ENCODE results near the gene BSCL2.
"Not testable (repeated sequence)": the region's sequence is repeated elsewhere in the genome, so short reads cannot be mapped to it uniquely, and the experiment has no call there.

Gene BSCL2

DNA sequence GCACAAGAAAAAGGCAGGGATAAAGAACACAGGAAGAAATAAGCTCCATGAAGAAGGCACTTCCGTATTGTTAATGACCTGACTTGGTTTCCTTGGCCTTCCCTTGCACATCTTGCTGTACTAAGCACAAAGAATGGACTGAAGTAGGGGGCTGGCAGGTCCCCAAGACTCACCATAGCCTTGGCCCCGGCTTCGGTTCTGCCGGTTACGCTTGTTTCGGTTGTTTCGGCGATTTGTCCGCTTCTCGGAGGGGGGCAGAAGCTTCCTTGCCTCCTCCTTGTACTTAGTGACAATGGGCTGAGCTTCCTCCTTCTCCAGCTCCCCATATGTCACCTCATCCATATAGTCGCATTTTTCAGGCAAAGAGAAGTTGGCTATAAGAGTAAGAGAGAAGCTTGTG, 9.6 kb upstream of the BSCL2 start:
- DNase-seq (ENCODE audit: low spot score) = no peak

GRCh38 chr11:62716206-62716605, 9.0 kb upstream of the BSCL2 start:
- DNase-seq (ENCODE audit: low spot score) = no peak

DNA sequence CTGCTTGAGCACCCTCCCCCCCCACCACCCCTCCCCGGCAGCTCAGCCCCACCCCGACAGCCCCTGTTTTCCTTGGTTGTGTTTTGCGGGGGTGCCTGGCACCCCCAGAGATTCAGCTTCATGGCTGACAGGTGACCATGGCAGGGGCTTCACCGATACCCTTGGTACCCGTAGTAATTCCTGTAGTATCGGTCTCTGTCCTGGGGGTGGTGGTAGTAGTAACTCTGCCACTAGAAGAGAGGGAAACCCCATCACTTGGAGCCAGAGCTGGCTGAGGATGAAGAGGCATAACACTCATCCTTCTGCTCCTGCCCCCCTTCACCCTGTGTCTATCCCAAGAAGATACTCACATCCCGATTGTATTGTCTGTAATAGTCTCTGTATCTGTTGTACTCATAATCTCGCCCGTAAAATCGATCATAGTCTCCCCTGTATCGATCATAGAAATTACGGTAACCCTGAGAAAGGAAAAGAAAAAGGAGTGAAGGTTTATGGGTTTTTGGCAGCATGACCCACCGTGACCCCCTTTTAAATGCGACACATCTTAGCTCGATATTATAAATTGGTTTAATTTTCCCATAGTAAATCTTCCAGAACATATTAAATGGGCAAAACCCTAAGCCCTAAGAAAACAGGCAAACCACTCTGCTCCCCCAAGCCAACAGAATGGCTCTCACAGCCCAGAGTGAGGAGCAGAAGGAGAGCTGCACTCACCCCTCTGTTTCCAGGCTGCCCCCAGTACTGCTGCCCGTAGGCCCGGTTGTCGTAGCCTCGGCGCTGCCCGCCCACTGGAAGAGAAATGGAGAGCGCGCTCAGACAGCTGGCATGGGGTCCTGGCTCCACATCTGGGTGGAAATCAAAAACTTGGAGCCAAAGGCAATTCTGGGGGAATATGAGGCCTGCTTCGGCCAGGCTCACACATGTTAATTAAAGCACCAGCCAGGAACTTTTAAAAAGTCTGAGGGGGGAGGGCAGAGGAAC, 8.2 kb upstream of the BSCL2 start:
- no peak for DNase-seq (ENCODE audit: low spot score)

DNA sequence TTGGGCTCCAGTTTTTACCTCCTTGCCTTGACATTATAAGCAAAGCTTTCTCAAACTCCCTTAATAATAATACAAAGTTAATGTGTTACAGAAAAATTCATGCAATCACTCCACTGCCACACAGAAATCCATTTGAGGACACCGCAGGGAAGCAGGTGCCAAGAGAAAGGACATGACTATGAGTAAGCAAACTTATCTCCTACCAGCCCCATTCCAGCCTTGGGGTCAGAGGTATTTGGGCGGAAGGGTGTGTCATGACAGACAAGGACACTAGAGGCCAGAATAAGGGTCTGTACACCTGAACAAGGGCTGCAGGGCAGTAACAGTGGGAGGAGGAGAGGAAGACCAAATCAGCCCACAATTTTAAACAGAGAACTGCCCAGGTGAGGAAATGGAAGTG, 6.1 kb upstream of the BSCL2 start:
- DNase-seq (ENCODE audit: low spot score) = no peak

- no peak for DNase-seq (ENCODE audit: low spot score)
Observed at GRCh38 chr11:62712861-62713260, 5.6 kb upstream of the BSCL2 start.

GRCh38 chr11:62712276-62712812, 5.1 kb upstream of the BSCL2 start:
- no peak for DNase-seq (ENCODE audit: low spot score)

DNA sequence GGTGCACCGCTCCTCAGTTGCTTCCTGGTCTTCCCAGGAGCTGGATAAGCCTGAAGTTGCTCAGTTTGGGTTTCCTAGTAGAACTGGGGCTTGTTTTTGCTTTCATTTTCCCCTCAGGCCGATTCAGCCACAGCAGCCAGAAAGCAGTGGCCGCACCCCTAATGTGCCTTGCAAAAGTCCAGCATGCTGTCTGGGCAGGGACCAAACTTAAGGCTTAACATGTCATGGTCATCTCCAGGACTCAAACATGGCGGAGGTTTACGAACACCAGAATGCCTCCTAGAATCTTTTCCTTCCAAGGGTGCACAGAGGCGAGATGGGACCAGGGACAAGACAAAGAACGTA, 2.7 kb upstream of the BSCL2 start:
- DNase-seq (ENCODE audit: low spot score) = no peak

- DNase-seq (ENCODE audit: low spot score) = peak; percentile 88
Observed at GRCh38 chr11:62709247-62710000, 2.2 kb upstream of the BSCL2 start.

DNA sequence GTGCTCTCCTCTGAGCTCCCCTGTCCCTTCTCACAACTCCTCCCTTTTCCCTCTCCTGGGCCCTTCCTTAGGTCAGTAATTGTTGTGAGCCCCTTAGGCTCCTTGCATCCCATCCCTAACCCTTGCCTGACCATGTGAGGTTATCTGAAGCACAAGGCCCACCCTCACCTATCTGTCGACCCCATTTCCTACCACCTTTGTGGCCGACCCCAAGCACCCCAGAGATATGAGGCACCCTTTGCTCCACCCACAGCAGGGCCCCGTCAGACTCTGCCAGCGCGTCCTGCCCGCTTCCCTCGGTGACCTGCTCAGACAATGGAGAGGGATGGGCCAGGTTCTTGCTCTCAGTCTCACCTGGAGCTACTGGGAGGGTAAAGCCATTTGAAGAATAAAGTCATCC, 1.6 kb upstream of the BSCL2 start:
- no peak for DNase-seq (ENCODE audit: low spot score)

DNA sequence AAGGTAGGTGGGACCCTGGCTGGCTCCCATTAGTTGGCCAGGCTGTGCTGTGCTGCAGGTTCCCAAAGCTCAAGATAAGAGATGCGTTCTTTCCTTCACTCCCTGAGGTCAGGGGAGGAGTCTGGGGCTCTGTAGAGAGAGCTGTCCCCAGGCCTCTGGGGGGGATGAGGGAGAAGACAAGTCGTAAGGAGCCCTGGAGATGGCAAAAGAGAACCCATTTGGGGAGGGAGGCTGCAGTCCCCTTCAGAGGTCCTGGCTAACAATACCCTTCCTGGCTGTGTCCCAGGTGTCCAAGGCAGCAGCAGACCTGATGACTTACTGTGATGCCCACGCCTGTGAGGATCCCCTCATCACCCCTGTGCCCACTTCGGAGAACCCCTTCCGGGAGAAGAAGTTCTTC, 1.2 kb upstream of the BSCL2 start:
- no peak for DNase-seq (ENCODE audit: low spot score)

GRCh38 chr11:62706850-62707247, 375 bp downstream of the BSCL2 start:
- DNase-seq (ENCODE audit: low spot score) = no peak

GRCh38 chr11:62705880-62706849, 1.1 kb downstream of the BSCL2 start:
- peak; percentile 95 for DNase-seq (ENCODE audit: low spot score)

GRCh38 chr11:62705413-62705812, 1.8 kb downstream of the BSCL2 start:
- peak; percentile 45 for DNase-seq (ENCODE audit: low spot score)

GRCh38 chr11:62703921-62704320, 3.3 kb downstream of the BSCL2 start:
- not testable (repeated sequence) for DNase-seq (ENCODE audit: low spot score)

DNA sequence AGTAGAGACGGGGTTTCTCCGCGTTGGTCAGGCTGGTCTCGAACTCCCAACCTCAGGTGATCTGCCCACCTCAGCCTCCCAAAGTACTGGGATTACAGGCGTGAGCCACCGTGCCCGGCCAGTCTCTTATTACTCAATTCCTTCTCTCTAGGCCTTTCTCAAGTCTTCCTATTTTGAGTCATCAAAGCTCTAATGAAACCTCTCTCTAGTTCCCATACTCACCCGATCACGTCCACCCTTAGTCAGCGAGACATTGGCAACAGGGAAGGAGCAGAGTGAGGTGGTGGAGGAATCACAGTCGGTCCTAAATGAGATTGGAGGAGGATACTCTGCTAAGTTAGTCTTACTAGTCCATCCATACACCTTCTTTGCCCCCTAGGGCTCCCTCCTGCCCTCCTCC, 5.0 kb downstream of the BSCL2 start:
- DNase-seq (ENCODE audit: low spot score) = no peak

DNA sequence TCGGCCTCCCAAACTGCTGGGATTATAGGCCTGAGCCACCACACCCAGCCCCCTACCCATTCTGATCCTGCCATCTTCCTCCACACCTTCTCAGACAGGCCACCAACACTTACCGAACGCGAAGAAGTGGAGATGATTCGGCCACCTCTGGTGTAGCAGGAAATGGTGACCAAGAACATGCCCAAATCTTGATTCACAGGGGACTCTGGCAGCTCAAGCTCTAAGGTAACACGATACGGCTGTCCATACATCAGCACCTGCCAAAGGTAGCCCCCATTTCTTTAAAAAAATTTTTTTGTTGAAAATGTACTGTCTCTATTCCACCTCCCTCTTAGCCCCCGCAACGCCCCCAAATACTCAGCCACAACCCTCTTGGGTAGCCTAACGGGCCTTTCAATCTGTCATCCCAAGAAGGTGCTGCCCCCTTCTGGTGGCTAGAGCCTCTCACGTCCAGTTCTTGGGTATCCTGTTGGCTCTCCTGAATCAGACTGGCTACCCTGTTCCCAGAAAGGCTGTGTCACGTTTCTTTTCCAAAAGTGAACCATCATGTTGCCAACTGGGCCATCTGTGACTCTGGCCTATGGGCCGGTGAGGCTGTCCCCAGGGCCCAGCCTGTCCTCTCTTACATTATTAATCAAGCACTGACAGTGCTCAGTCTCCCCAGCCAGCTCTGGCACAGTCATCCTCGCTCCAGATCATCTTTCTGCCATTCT, 12.6 kb downstream of the BSCL2 start:
- DNase-seq (ENCODE audit: low spot score) = peak; percentile 80

DNA sequence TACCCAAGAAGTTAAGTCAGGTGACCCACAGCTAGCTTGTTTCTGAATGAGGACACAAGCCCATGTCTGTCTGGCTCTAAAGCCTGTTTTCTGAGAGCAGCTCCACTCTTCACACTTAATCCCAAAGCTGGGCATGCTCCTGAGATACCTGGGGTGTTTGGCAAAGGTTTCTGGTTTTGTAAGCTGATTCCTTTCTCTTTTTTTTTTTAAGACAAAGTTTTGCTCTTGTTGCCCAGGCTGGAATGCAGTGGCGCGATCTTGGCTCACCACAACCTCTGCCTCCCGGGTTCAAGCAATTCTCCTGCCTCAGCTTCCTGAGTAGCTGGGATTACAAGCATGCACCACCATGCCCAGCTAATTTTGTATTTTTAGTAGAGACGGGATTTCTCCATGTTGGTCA, 13.6 kb downstream of the BSCL2 start:
- not testable (repeated sequence) for DNase-seq (ENCODE audit: low spot score)

GRCh38 chr11:62689421-62690183, 17.6 kb downstream of the BSCL2 start, which contains the start of gene LRRN4CL:
Gene LRRN4CL, minus strand, starts transcription at chr11:62689530. Its CDS starts 1,022 bp downstream, at chr11:62688508.
- DNase-seq (ENCODE audit: low spot score) = no peak

GRCh38 chr11:62688491-62688890, 18.7 kb downstream of the BSCL2 start:
- DNase-seq (ENCODE audit: low spot score) = no peak

Data from RKO (cell line).